ENCODE data around the gene GYG1. TPM values are rescaled to one million over a fixed set of nuclear protein-coding genes. Genes with fewer than 3 reads are reported as not detected.

Gene GYG1
- total RNA-seq, 1 donor from 2014 or later = 44.8 TPM

- TF ChIP-seq CTCF (IDR thresholded peaks at IDR 0.05; ENCODE audit: unreplicated experiment) = no peak
- Mint-ChIP-seq H3K27me3 (ENCODE audit: unreplicated experiment) (no peaks in the 10 kb centered on the region), H3K36me3 (ENCODE audit: low read depth, unreplicated experiment) (peaks cover 7% of the 10 kb centered on the region)
Measured at GRCh38 chr3:149031096-149031495, 39.8 kb downstream of the GYG1 start.

GRCh38 chr3:149037684-149038083 is 46.3 kb downstream of the GYG1 start:
- DNase-seq (ENCODE audit: low spot score) = no peak
- H3K36me3 Mint-ChIP-seq (ENCODE audit: low read depth, unreplicated experiment) = no peaks in the 10 kb centered on the region
- no peak overlapping the region for H3K4me3 Mint-ChIP-seq (ENCODE audit: unreplicated experiment)
- H3K27ac Mint-ChIP-seq (ENCODE audit: unreplicated experiment) = no peak overlapping the region
- H3K4me1 Mint-ChIP-seq (ENCODE audit: unreplicated experiment) = no peaks in the 10 kb centered on the region
- H3K27me3 Mint-ChIP-seq (ENCODE audit: unreplicated experiment) = no peaks in the 10 kb centered on the region
- H3K9me3 Mint-ChIP-seq (ENCODE audit: unreplicated experiment) = no peaks in the 10 kb centered on the region
- TF ChIP-seq CTCF (IDR thresholded peaks at IDR 0.05; ENCODE audit: unreplicated experiment) = no peak

More at GRCh38 chr3:149031096-149031495, 39.8 kb downstream of the GYG1 start:
- no peak overlapping the region for H3K27ac Mint-ChIP-seq (ENCODE audit: unreplicated experiment)
- H3K4me3 Mint-ChIP-seq (ENCODE audit: unreplicated experiment) = no peak overlapping the region
- H3K9me3 Mint-ChIP-seq (ENCODE audit: unreplicated experiment) = no peaks in the 10 kb centered on the region
- no peak for DNase-seq (ENCODE audit: low spot score)
- H3K4me1 Mint-ChIP-seq (ENCODE audit: unreplicated experiment) = no peaks in the 10 kb centered on the region

- H3K4me1 Mint-ChIP-seq (ENCODE audit: unreplicated experiment) = no peaks in the 10 kb centered on the region
- H3K27me3 Mint-ChIP-seq (ENCODE audit: unreplicated experiment) = no peaks in the 10 kb centered on the region
- DNase-seq (ENCODE audit: low spot score) = no peak
- no peak for TF ChIP-seq CTCF (IDR thresholded peaks at IDR 0.05; ENCODE audit: unreplicated experiment)
- no peak overlapping the region for H3K27ac Mint-ChIP-seq (ENCODE audit: unreplicated experiment)
- H3K4me3 Mint-ChIP-seq (ENCODE audit: unreplicated experiment) = no peak overlapping the region
- H3K9me3 Mint-ChIP-seq (ENCODE audit: unreplicated experiment) = no peaks in the 10 kb centered on the region
- no peaks in the 10 kb centered on the region for H3K36me3 Mint-ChIP-seq (ENCODE audit: low read depth, unreplicated experiment)
Measured at GRCh38 chr3:149038322-149038721, 47.0 kb downstream of the GYG1 start.

GRCh38 chr3:149042789-149043386 is 51.5 kb downstream of the GYG1 start:
- TF ChIP-seq CTCF (IDR thresholded peaks at IDR 0.05; ENCODE audit: unreplicated experiment) = no peak
- Mint-ChIP-seq H3K4me1 (ENCODE audit: unreplicated experiment) (no peaks in the 10 kb centered on the region), H3K27ac (ENCODE audit: unreplicated experiment) (no peak overlapping the region), H3K36me3 (ENCODE audit: low read depth, unreplicated experiment) (no peaks in the 10 kb centered on the region), H3K9me3 (ENCODE audit: unreplicated experiment) (no peaks in the 10 kb centered on the region), H3K27me3 (ENCODE audit: unreplicated experiment) (peaks cover 1% of the 10 kb centered on the region), H3K4me3 (ENCODE audit: unreplicated experiment) (no peak overlapping the region)
- no peak for DNase-seq (ENCODE audit: low spot score)

- no peak overlapping the region for H3K4me3 Mint-ChIP-seq (ENCODE audit: unreplicated experiment)
- peaks cover 1% of the 10 kb centered on the region for H3K27me3 Mint-ChIP-seq (ENCODE audit: unreplicated experiment)
- H3K9me3 Mint-ChIP-seq (ENCODE audit: unreplicated experiment) = no peaks in the 10 kb centered on the region
- H3K27ac Mint-ChIP-seq (ENCODE audit: unreplicated experiment) = no peak overlapping the region
- no peaks in the 10 kb centered on the region for H3K4me1 Mint-ChIP-seq (ENCODE audit: unreplicated experiment)
- H3K36me3 Mint-ChIP-seq (ENCODE audit: low read depth, unreplicated experiment) = no peaks in the 10 kb centered on the region
- TF ChIP-seq CTCF (IDR thresholded peaks at IDR 0.05; ENCODE audit: unreplicated experiment) = no peak
- DNase-seq (ENCODE audit: low spot score) = no peak
Measured at GRCh38 chr3:149044339-149045083, 53.2 kb downstream of the GYG1 start.

Measured in endothelial cell (in vitro differentiated cells).